H9 (cell line): ENCODE measurements around the gene SMARCE1. TPM values are rescaled to one million over a fixed set of nuclear protein-coding genes. Genes with fewer than 3 reads are reported as not detected.

ENCODE experiments used
- DNase-seq: peaks from one replicate; pipeline ENCODE4 v3.0.0-alpha.2; 2017
- H2AFZ ChIP-seq: one replicate; pipeline ENCODE4 v1.6.1; 2013; ENCODE audit warnings: mild to moderate bottlenecking, low read length, control low read depth, moderate library complexity
- H2AK5ac ChIP-seq: 2 replicates; pipeline ENCODE4 v1.6.1; 2013; ENCODE audit warnings: low read length, control low read depth, mixed read lengths; ENCODE audit not compliant: insufficient read length
- H2BK120ac ChIP-seq: one replicate; pipeline ENCODE4 v1.6.1; 2013; ENCODE audit warnings: low read depth, mild to moderate bottlenecking, low read length, control low read depth, inconsistent platforms; ENCODE audit not compliant: poor library complexity, severe bottlenecking
- H2BK12ac ChIP-seq: 2 replicates; pipeline ENCODE4 v1.6.1; 2013; ENCODE audit warnings: low read length, control low read depth, mixed read lengths, low read depth; ENCODE audit not compliant: insufficient read length
- H2BK15ac ChIP-seq: 2 replicates; pipeline ENCODE4 v1.6.1; 2013; ENCODE audit warnings: low read depth, low read length, control low read depth
- H2BK20ac ChIP-seq: one replicate; pipeline ENCODE4 v1.6.1; 2013; ENCODE audit warnings: low read depth, mild to moderate bottlenecking, low read length, control low read depth, inconsistent platforms; ENCODE audit not compliant: poor library complexity, severe bottlenecking
- H2BK5ac ChIP-seq: 2 replicates; pipeline ENCODE4 v1.6.1; 2013; ENCODE audit warnings: low read length, control low read depth, mixed read lengths; ENCODE audit not compliant: insufficient read length
- H3K14ac ChIP-seq: 2 replicates; pipeline ENCODE4 v1.6.1; 2013; ENCODE audit warnings: low read length, control low read depth; ENCODE audit not compliant: insufficient read depth
- H3K18ac ChIP-seq: 2 replicates; pipeline ENCODE4 v1.6.1; 2013; ENCODE audit warnings: low read depth, mild to moderate bottlenecking, mixed read lengths, low read length, control low read depth; ENCODE audit not compliant: insufficient read length
- H3K23ac ChIP-seq: 2 replicates; pipeline ENCODE4 v1.6.1; 2013; ENCODE audit warnings: low read length, control low read depth, mixed read lengths, low read depth; ENCODE audit not compliant: insufficient read length
- H3K23me2 ChIP-seq: 2 replicates; pipeline ENCODE4 v1.6.1; 2013; ENCODE audit warnings: low read depth, mild to moderate bottlenecking, mixed read lengths, low read length, control low read depth; ENCODE audit not compliant: insufficient read length, poor library complexity, severe bottlenecking
- H3K27ac ChIP-seq: 2 replicates; pipeline ENCODE4 v1.5.1; 2013; ENCODE audit warnings: low read length, control low read depth, mixed read lengths, low read depth; ENCODE audit not compliant: insufficient read length
- H3K27me3 ChIP-seq: 2 replicates; pipeline ENCODE4 v1.6.1; 2013; ENCODE audit warnings: low read length, control low read depth, inconsistent platforms; ENCODE audit not compliant: insufficient read depth
- H3K4ac ChIP-seq: 2 replicates; pipeline ENCODE4 v1.6.1; 2013; ENCODE audit warnings: low read depth, mild to moderate bottlenecking, control low read depth, inconsistent platforms, low read length, moderate library complexity
- H3K4me1 ChIP-seq: 2 replicates; pipeline ENCODE4 v1.6.1; 2013; ENCODE audit warnings: low read length, control low read depth, inconsistent platforms; ENCODE audit not compliant: insufficient read depth
- H3K4me2 ChIP-seq: 2 replicates; pipeline ENCODE4 v1.6.1; 2013; ENCODE audit warnings: low read length, control low read depth, mixed read lengths; ENCODE audit not compliant: insufficient read length, insufficient read depth
- H3K56ac ChIP-seq: 2 replicates; pipeline ENCODE4 v1.6.1; 2013; ENCODE audit warnings: low read depth, mild to moderate bottlenecking, mixed read lengths, low read length, control low read depth; ENCODE audit not compliant: insufficient read length
- H3K79me1 ChIP-seq: 2 replicates; pipeline ENCODE4 v1.6.1; 2013; ENCODE audit warnings: low read depth, mild to moderate bottlenecking, moderate library complexity, low read length, control low read depth, inconsistent platforms; ENCODE audit not compliant: insufficient read depth, poor library complexity, severe bottlenecking
- H3K79me2 ChIP-seq: 2 replicates; pipeline ENCODE4 v1.6.1; 2013; ENCODE audit warnings: low read length, control low read depth, inconsistent platforms; ENCODE audit not compliant: insufficient read depth
- H3K9ac ChIP-seq: 2 replicates; pipeline ENCODE4 v1.6.1; 2013; ENCODE audit warnings: low read length, control low read depth, mixed read lengths; ENCODE audit not compliant: insufficient read length; ENCODE audit errors: extremely low read depth
- H3K9me3 ChIP-seq: one replicate; pipeline ENCODE4 v1.6.1; 2013; ENCODE audit warnings: low read depth, low read length, inconsistent platforms; ENCODE audit not compliant: control insufficient read depth
- H3T11ph ChIP-seq: one replicate; pipeline ENCODE4 v1.6.1; 2013; ENCODE audit warnings: mild to moderate bottlenecking, low read length, control low read depth, inconsistent platforms
- H4K20me1 ChIP-seq: one replicate; pipeline ENCODE4 v1.6.1; 2013; ENCODE audit not compliant: control insufficient read depth, insufficient read length, insufficient read depth
- H4K5ac ChIP-seq: 2 replicates; pipeline ENCODE4 v1.6.1; 2013; ENCODE audit warnings: low read depth, mild to moderate bottlenecking, mixed read lengths, low read length, control low read depth; ENCODE audit not compliant: insufficient read length
- H4K8ac ChIP-seq: replicated peaks from 2 replicates; pipeline ENCODE4 v1.6.1; 2013; ENCODE audit warnings: low read length, control low read depth, mixed read lengths, low read depth; ENCODE audit not compliant: insufficient read length
- H4K91ac ChIP-seq: 2 replicates; pipeline ENCODE4 v1.6.1; 2013; ENCODE audit warnings: low read depth, mild to moderate bottlenecking, moderate library complexity, mixed read lengths, low read length, control low read depth; ENCODE audit not compliant: insufficient read length
- H3K27ac Mint-ChIP-seq, 3 experiments: 2 replicates in 2 of 3; 3 replicates in 1 of 3; pipeline ENCODE4 v1.8.0; 2020 to 2021; ENCODE audit warnings: mixed read lengths in 3 of 3, mild to moderate bottlenecking in 1 of 3, moderate library complexity in 1 of 3
- H3K27me3 Mint-ChIP-seq: 2 replicates; pipeline ENCODE4 v1.8.0; 2021; ENCODE audit warnings: low read depth, mild to moderate bottlenecking, moderate library complexity, mixed read lengths
- H3K36me3 Mint-ChIP-seq, 3 experiments: 2 replicates in 2 of 3; 3 replicates in 1 of 3; pipeline ENCODE4 v1.8.0; 2020 to 2021; ENCODE audit warnings: low read depth in 3 of 3, mixed read lengths in 3 of 3; ENCODE audit not compliant: insufficient read depth in 1 of 3
- H3K4me1 Mint-ChIP-seq, 2 experiments: 2 replicates each; pipeline ENCODE4 v1.8.0; 2020; ENCODE audit warnings: mixed read lengths in 2 of 2
- H3K4me3 Mint-ChIP-seq, 2 experiments: 2 replicates in 1 of 2; 3 replicates in 1 of 2; pipeline ENCODE4 v1.8.0; 2020 to 2021; ENCODE audit warnings: mild to moderate bottlenecking in 2 of 2, mixed read lengths in 2 of 2, moderate library complexity in 1 of 2
- H3K9me3 Mint-ChIP-seq, 2 experiments: 2 replicates in 1 of 2; 3 replicates in 1 of 2; pipeline ENCODE4 v1.8.0; 2020; ENCODE audit warnings: mild to moderate bottlenecking in 2 of 2, mixed read lengths in 2 of 2, moderate library complexity in 1 of 2
- CTCF ChIP-seq: fragments of 200-600 bp; sonication (generic); conservative IDR thresholded peaks from 3 replicates; pipeline ENCODE4 v1.8.0; 2021; ENCODE audit warnings: antibody characterized with exemption, mild to moderate bottlenecking
- WGBS: extraction: QIAGEN DNeasy Blood & Tissue Kit; methylation state at CpG from one replicate; pipeline ENCODE4 v1.1.7; 2013; ENCODE audit warnings: missing lambda C conversion rate, low lambda C conversion rate, mixed read lengths; ENCODE audit not compliant: insufficient read length; ENCODE audit errors: extremely low coverage; 5-methylcytosine and 5-hydroxymethylcytosine counted together
- total RNA-seq: library from RNA; stranded (reverse); gene quantifications from 2 replicates; pipeline ENCODE4 v1.2.1, GENCODE V29; 2021

Gene SMARCE1
- total RNA-seq, 1 experiment from 2014 or later = 122 TPM

GRCh38 chr17:40597556-40598300, 49.9 kb downstream of the SMARCE1 start:
- Histone ChIP-seq H3T11ph (no peak overlapping the region), H2BK20ac (no peak overlapping the region), H3K27ac (no peak overlapping the region), H4K91ac (no peak overlapping the region), H3K27me3 (no peaks in the 10 kb centered on the region), H2BK15ac (no peak overlapping the region), H2AFZ (no peak overlapping the region), H2BK120ac (no peak overlapping the region), H2BK12ac (no peak overlapping the region), H3K9me3 (no peaks in the 10 kb centered on the region), H3K4ac (no peak overlapping the region), H3K18ac (no peak overlapping the region), H3K14ac (no peak overlapping the region), H3K56ac (no peak overlapping the region), H3K23me2 (no peaks in the 10 kb centered on the region), H3K79me2 (no peaks in the 10 kb centered on the region), H4K5ac (no peak overlapping the region), H4K8ac (no peak overlapping the region), H3K4me2 (no peak overlapping the region), H4K20me1 (no peaks in the 10 kb centered on the region), H2AK5ac (no peak overlapping the region), H3K23ac (no peak overlapping the region), H3K4me1 (no peaks in the 10 kb centered on the region), H3K9ac (no peak overlapping the region), H3K79me1 (no peaks in the 10 kb centered on the region), H2BK5ac (no peak overlapping the region)
- Mint-ChIP-seq H3K4me1 (peaks cover 9 to 11% of the 10 kb centered on the region in 2 experiments), H3K4me3 (no peak overlapping the region), H3K27me3 (no peaks in the 10 kb centered on the region; the same call in none of the 2 replicates), H3K36me3 (no peaks in the 10 kb centered on the region), H3K9me3 (no peaks in the 10 kb centered on the region), H3K27ac (no peak overlapping the region; a peak in 1 of 7 replicates)
- no peak for TF ChIP-seq CTCF
- WGBS = no CpG with 5 or more reads among the region's 9 CpGs
- DNase-seq = no peak
